Neuronal stem cell (in vitro differentiated cells): ENCODE results near the gene MID1.

Experiments used
- DNase-seq: peaks from one replicate; pipeline ENCODE4 v3.0.0-alpha.2; 2013; ENCODE audit warnings: low spot score
- H2AFZ ChIP-seq: one replicate; pipeline ENCODE4 v1.6.1; 2013; ENCODE audit warnings: mild to moderate bottlenecking, low read length, inconsistent platforms
- H2AK5ac ChIP-seq: 2 replicates; pipeline ENCODE4 v1.6.1; 2013; ENCODE audit warnings: low read depth, mild to moderate bottlenecking, inconsistent platforms, low read length, moderate library complexity, mixed read lengths
- H2BK120ac ChIP-seq: 2 replicates; pipeline ENCODE4 v1.6.1; 2013; ENCODE audit warnings: low read depth, mild to moderate bottlenecking, inconsistent platforms, low read length, moderate library complexity, mixed read lengths
- H2BK12ac ChIP-seq: one replicate; pipeline ENCODE4 v1.6.1; 2013; ENCODE audit warnings: low read length, inconsistent platforms
- H2BK15ac ChIP-seq: 2 replicates; pipeline ENCODE4 v1.6.1; 2013; ENCODE audit warnings: mild to moderate bottlenecking, low read length, inconsistent platforms, mixed read lengths
- H2BK5ac ChIP-seq: one replicate; pipeline ENCODE4 v1.6.1; 2013; ENCODE audit warnings: inconsistent platforms, mild to moderate bottlenecking, low read length, moderate library complexity
- H3K14ac ChIP-seq: one replicate; pipeline ENCODE4 v1.6.1; 2013; ENCODE audit warnings: low read length, inconsistent platforms
- H3K18ac ChIP-seq: 2 replicates; pipeline ENCODE4 v1.6.1; 2013; ENCODE audit warnings: low read length, inconsistent platforms
- H3K23ac ChIP-seq: 2 replicates; pipeline ENCODE4 v1.6.1; 2013; ENCODE audit warnings: low read depth, mild to moderate bottlenecking, mixed read lengths, low read length, inconsistent platforms; ENCODE audit not compliant: poor library complexity
- H3K27ac ChIP-seq: replicated peaks from 3 replicates; pipeline ENCODE4 v1.5.1; 2013; ENCODE audit warnings: low read length, inconsistent platforms
- H3K27me3 ChIP-seq, 3 experiments: 2 replicates each; pipeline ENCODE4 v1.6.1; 2013; ENCODE audit warnings: low read length in 3 of 3, mild to moderate bottlenecking in 2 of 3, inconsistent platforms in 1 of 3, low read depth in 1 of 3, mixed read lengths in 1 of 3, moderate library complexity in 1 of 3; ENCODE audit not compliant: control insufficient read depth in 3 of 3, insufficient read depth in 3 of 3
- H3K36me3 ChIP-seq, 2 donors: replicated peaks in 1 of 2; 2 replicates each; pipeline ENCODE4 v1.6.1; 2013; ENCODE audit warnings: low read length in 2 of 2; ENCODE audit not compliant: control insufficient read depth in 2 of 2, insufficient read depth in 2 of 2
- H3K4ac ChIP-seq: 2 replicates; pipeline ENCODE4 v1.6.1; 2013; ENCODE audit warnings: inconsistent platforms, mild to moderate bottlenecking, low read length, moderate library complexity
- H3K4me1 ChIP-seq, 2 donors: 1 replicate in 1 of 2; 2 replicates in 1 of 2; pipeline ENCODE4 v1.6.1; 2013; ENCODE audit warnings: low read length in 2 of 2, low read depth in 1 of 2; ENCODE audit not compliant: control insufficient read depth in 2 of 2, insufficient read depth in 1 of 2
- H3K4me2 ChIP-seq: one replicate; pipeline ENCODE4 v1.6.1; 2013; ENCODE audit warnings: mild to moderate bottlenecking, low read length, inconsistent platforms; ENCODE audit not compliant: insufficient read depth, poor library complexity, severe bottlenecking
- H3K4me3 ChIP-seq, 2 donors: 2 replicates each; pipeline ENCODE4 v1.5.1; 2013; ENCODE audit warnings: low read length in 2 of 2, mild to moderate bottlenecking in 2 of 2, inconsistent platforms in 1 of 2, moderate library complexity in 1 of 2
- H3K79me1 ChIP-seq: one replicate; pipeline ENCODE4 v1.6.1; 2013; ENCODE audit warnings: low read depth, mild to moderate bottlenecking, inconsistent platforms, low read length, moderate library complexity
- H3K9ac ChIP-seq: one replicate; pipeline ENCODE4 v1.6.1; 2013; ENCODE audit warnings: mild to moderate bottlenecking, low read depth, low read length, inconsistent platforms; ENCODE audit not compliant: poor library complexity
- H3K9me3 ChIP-seq, 2 donors: replicated peaks in 1 of 2; 2 replicates each; pipeline versions ENCODE3 to v1.6.1; 2013; ENCODE audit warnings: low read length in 2 of 2, mild to moderate bottlenecking in 2 of 2, inconsistent platforms in 1 of 2, low read depth in 1 of 2, mixed read lengths in 1 of 2, moderate library complexity in 1 of 2; ENCODE audit not compliant: control insufficient read depth in 2 of 2, insufficient read depth in 1 of 2
- H4K8ac ChIP-seq: one replicate; pipeline ENCODE4 v1.6.1; 2013; ENCODE audit warnings: low read depth, mild to moderate bottlenecking, inconsistent platforms, low read length, moderate library complexity
- H4K91ac ChIP-seq: one replicate; pipeline ENCODE4 v1.6.1; 2013; ENCODE audit warnings: low read length, low read depth, mild to moderate bottlenecking, inconsistent platforms; ENCODE audit not compliant: poor library complexity
- WGBS, 2 donors: extraction: QIAGEN DNeasy Blood & Tissue Kit; methylation state at CpG; one replicate each; pipeline ENCODE4 v1.1.7; 2013; ENCODE audit warnings: missing lambda C conversion rate in 2 of 2, mixed read lengths in 1 of 2; ENCODE audit not compliant: insufficient read length in 2 of 2, insufficient replicate concordance in 1 of 2; ENCODE audit errors: extremely low coverage in 2 of 2; 5-methylcytosine and 5-hydroxymethylcytosine counted together

Gene MID1

GRCh38 chrX:10512741-10513140 is 107.6 kb downstream of the MID1 start:
- H3K18ac ChIP-seq, result no peak overlapping the region
- no peak overlapping the region for H2AFZ ChIP-seq
- H3K4ac ChIP-seq, result no peak overlapping the region
- H3K9ac ChIP-seq, result no peak overlapping the region
- no peak overlapping the region for H2BK5ac ChIP-seq
- peaks cover 0 to 9% of the 10 kb centered on the region in 2 donors for H3K4me1 ChIP-seq
- H3K4me3 ChIP-seq, result no peak overlapping the region
- no peak overlapping the region for H2BK120ac ChIP-seq
- no peaks in the 10 kb centered on the region for H3K79me1 ChIP-seq
- H2AK5ac ChIP-seq, result no peak overlapping the region
- H3K9me3 ChIP-seq, result no peaks in the 10 kb centered on the region
- H3K36me3 ChIP-seq, result peaks cover 0 to 21% of the 10 kb centered on the region in 2 donors
- no peak overlapping the region for H4K8ac ChIP-seq
- H2BK12ac ChIP-seq, result no peak overlapping the region
- H3K27ac ChIP-seq, result no peak overlapping the region
- no peak overlapping the region for H3K23ac ChIP-seq
- no peaks in the 10 kb centered on the region for H3K27me3 ChIP-seq
- DNase-seq, result no peak
- no peak overlapping the region for H3K14ac ChIP-seq
- WGBS, 2 donors, result no CpG with 5 or more reads among the region's 3 CpGs
- H3K4me2 ChIP-seq, result no peak overlapping the region
- H2BK15ac ChIP-seq, result no peak overlapping the region
- no peak overlapping the region for H4K91ac ChIP-seq

GRCh38 chrX:10512258-10512657 is 108.1 kb downstream of the MID1 start:
- no peaks in the 10 kb centered on the region for H3K9me3 ChIP-seq
- no peaks in the 10 kb centered on the region for H3K79me1 ChIP-seq
- H3K23ac ChIP-seq, result no peak overlapping the region
- H3K27ac ChIP-seq, result no peak overlapping the region
- H3K36me3 ChIP-seq, result peaks cover 0 to 22% of the 10 kb centered on the region in 2 donors
- no peak overlapping the region for H3K14ac ChIP-seq
- H2AK5ac ChIP-seq, result no peak overlapping the region
- H4K8ac ChIP-seq, result no peak overlapping the region
- H2BK120ac ChIP-seq, result no peak overlapping the region
- WGBS, 2 donors, result no CpG with 5 or more reads among the region's 1 CpG
- no peak overlapping the region for H3K18ac ChIP-seq
- H3K4me3 ChIP-seq, result no peak overlapping the region
- H3K4me2 ChIP-seq, result no peak overlapping the region
- no peak overlapping the region for H2AFZ ChIP-seq
- no peak overlapping the region for H3K9ac ChIP-seq
- H4K91ac ChIP-seq, result no peak overlapping the region
- no peak for DNase-seq
- no peak overlapping the region for H2BK12ac ChIP-seq
- no peaks in the 10 kb centered on the region for H3K27me3 ChIP-seq
- H3K4ac ChIP-seq, result no peak overlapping the region
- no peak overlapping the region for H2BK5ac ChIP-seq
- peaks cover 0 to 9% of the 10 kb centered on the region in 2 donors for H3K4me1 ChIP-seq
- H2BK15ac ChIP-seq, result no peak overlapping the region

DNA sequence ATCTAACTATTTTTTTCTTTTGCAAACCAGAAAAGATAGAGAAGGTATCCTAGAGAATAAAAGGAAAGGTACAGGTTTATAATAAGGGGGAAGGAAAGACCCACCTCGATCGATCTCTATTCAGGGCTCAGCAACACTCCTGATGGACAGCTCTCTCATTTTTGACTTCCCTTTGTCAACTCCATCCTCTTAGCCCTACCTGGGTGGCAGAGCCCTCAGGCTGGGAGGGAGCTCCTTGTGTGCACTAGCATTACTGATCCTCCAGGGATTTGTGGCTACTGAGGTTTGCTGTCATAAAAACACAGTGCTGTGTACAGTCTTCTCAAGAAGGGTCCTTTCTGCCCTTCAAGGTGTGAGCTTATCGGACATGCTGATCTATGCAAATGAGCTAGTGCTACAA is 111.0 kb downstream of the MID1 start:
- H2BK15ac ChIP-seq, result no peak overlapping the region
- H2AK5ac ChIP-seq, result no peak overlapping the region
- H3K27me3 ChIP-seq, result no peaks in the 10 kb centered on the region
- DNase-seq, result no peak
- no peak overlapping the region for H2BK120ac ChIP-seq
- H3K4me3 ChIP-seq, result no peak overlapping the region
- H4K91ac ChIP-seq, result no peak overlapping the region
- no peak overlapping the region for H4K8ac ChIP-seq
- H3K36me3 ChIP-seq, result peaks cover 0 to 17% of the 10 kb centered on the region in 2 donors
- H3K9ac ChIP-seq, result no peak overlapping the region
- no peaks in the 10 kb centered on the region for H3K9me3 ChIP-seq
- no peak overlapping the region for H2AFZ ChIP-seq
- no peak overlapping the region for H2BK5ac ChIP-seq
- H3K14ac ChIP-seq, result no peak overlapping the region
- no peak overlapping the region for H3K23ac ChIP-seq
- H3K27ac ChIP-seq, result no peak overlapping the region
- H3K4ac ChIP-seq, result no peak overlapping the region
- no peaks in the 10 kb centered on the region for H3K79me1 ChIP-seq
- peaks cover 0 to 9% of the 10 kb centered on the region in 2 donors for H3K4me1 ChIP-seq
- H3K18ac ChIP-seq, result no peak overlapping the region
- H2BK12ac ChIP-seq, result no peak overlapping the region
- H3K4me2 ChIP-seq, result no peak overlapping the region
- WGBS, 2 donors, result no CpG with 5 or more reads among the region's 3 CpGs

DNA sequence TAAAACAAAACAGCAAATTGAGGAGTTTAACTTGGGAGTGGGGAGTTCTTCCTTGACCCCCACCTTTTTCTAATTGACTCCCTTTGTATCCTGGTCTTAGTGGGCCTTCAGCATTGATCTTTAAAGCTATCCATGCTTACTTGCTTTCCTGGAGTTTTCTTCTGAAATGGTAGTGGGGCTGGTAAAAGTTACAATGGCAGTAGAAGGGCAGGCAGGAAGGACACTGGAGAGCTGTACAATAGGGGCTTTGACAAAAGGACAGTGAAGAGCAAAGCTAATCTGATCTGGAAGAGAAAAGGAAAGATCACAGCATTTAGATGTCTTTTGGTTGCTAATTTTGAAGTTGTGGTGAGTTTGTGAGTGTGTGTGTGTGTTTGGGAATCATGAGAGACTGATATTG is 111.5 kb downstream of the MID1 start:
- no peak overlapping the region for H3K18ac ChIP-seq
- H3K4me2 ChIP-seq, result no peak overlapping the region
- peaks cover 0 to 9% of the 10 kb centered on the region in 2 donors for H3K4me1 ChIP-seq
- H2BK15ac ChIP-seq, result no peak overlapping the region
- H3K23ac ChIP-seq, result no peak overlapping the region
- H3K27ac ChIP-seq, result no peak overlapping the region
- no peak overlapping the region for H2BK12ac ChIP-seq
- H2BK5ac ChIP-seq, result no peak overlapping the region
- no peaks in the 10 kb centered on the region for H3K27me3 ChIP-seq
- no peak overlapping the region for H2AFZ ChIP-seq
- no peaks in the 10 kb centered on the region for H3K9me3 ChIP-seq
- no peak overlapping the region for H2BK120ac ChIP-seq
- H4K91ac ChIP-seq, result no peak overlapping the region
- H3K4me3 ChIP-seq, result no peak overlapping the region
- H3K9ac ChIP-seq, result no peak overlapping the region
- no peaks in the 10 kb centered on the region for H3K79me1 ChIP-seq
- peaks cover 0 to 17% of the 10 kb centered on the region in 2 donors for H3K36me3 ChIP-seq
- no peak overlapping the region for H2AK5ac ChIP-seq
- H3K4ac ChIP-seq, result no peak overlapping the region
- no peak overlapping the region for H3K14ac ChIP-seq
- DNase-seq, result no peak
- H4K8ac ChIP-seq, result no peak overlapping the region
